DOHH2 (cell line): ENCODE data around the gene GDNF.

Source experiments
- CTCF ChIP-seq: fragments of 200-600 bp; sonication (generic); IDR thresholded peaks from one replicate; pipeline ENCODE4 v1.5.1; 2014; ENCODE audit warnings: antibody characterized with exemption, mild to moderate bottlenecking, low read depth, low read length; ENCODE audit not compliant: poor library complexity, severe bottlenecking
- EZH2phosphoT487 ChIP-seq: fragments of 200-600 bp; sonication (generic); IDR thresholded peaks from 2 replicates; pipeline ENCODE4 v1.6.1; 2017; ENCODE audit warnings: borderline replicate concordance, mild to moderate bottlenecking, antibody characterized with exemption, low read length, moderate library complexity, mixed read lengths

GRCh38 chr5:37873988-37874387 is 34.1 kb upstream of the GDNF start:
- TF ChIP-seq CTCF (no peak), EZH2phosphoT487 (no peak)
